ENCODE data around the gene CLECL1. TPM values are rescaled to one million over a fixed set of nuclear protein-coding genes. Genes with fewer than 3 reads are reported as not detected.
"Not testable (repeated sequence)": the region's sequence is repeated elsewhere in the genome, so short reads cannot be mapped to it uniquely, and the experiment has no call there.

CLECL1 gene
- polyA plus RNA-seq, 1 donor: 0.32 TPM

DNA sequence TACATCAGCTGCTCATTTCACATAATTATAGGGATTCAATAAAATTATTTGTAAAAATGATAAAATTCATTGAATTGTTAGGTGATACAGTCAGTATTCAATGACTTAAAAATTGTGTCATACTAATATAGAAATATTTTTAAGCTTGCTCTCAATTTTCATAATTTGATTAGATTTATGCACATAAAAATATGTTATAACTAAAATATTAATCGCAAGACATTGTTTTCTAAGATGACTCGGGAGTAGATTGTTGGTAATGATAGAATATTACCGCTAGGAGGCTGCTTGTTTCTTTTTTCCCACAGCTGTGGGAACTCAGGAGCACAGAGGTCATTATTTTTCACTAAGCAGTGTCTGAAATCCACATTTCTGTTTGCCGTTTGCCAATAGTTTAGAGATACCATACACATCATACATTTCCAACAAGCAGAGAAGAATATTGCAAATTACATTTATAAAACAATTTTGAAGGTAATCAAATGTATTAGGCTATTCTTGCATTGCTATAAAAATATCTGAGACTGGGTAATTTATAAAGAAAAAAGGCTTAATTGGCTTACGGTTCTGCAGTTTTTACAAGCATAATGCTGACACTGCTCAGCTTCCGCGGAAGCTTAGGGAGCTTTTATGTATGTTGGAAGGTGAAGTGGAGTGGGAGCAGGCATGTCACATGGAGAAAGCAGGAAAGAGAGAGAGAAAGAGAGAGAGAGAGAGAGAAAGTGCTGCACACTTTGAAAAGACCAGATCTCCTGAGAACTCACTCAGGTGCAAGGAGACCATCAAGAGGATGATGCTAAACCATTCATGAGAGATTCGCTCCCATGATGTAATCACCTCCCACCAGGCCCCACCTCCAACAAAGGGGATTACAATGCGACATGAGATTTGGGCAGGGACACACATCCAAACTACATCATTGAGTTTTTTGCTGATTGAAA is 18.6 kb upstream of the CLECL1 start:
- no peak for DNase-seq (ENCODE audit: low read depth)

DNA sequence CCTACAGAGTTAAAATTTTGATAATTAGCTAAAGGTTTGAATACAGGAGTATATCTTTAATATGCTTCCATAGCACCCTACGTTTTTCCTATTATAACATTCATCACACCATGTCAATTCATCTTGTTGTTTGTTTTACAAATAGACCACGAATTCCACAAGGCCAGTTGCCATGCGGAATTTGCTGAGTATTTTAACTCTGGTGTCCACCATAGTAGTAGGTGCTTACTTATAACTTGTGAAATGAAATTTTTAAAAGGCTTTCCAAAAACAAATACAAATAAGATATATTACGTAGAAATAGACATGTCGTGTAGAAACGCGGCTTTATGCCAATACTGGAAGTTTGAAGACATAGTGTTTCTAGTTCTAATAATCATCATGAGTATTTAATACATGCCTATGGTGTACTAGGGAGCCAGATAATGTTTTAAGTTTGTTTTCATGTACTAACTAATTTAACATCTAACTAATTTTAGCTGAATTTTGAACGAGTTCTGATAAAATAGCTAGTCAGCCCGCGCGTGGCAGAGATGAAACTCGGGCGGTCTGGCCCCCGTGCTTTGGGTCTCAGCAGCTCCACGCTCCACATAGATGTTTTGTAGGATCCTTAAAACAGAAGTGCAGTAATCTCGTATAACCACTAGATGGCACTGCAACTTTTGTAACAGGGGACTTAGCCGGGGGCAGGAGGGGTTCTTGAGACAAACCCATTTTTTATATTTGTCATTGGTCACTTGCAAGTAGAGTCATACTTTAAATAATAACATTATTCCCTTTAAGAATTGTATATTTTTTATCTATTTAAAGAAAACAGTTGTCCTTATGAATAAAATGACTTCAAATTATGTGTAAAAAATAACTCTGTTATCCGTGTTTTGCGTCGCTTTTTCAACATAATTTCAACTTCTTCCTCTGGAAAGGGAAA is 17.6 kb upstream of the CLECL1 start:
- DNase-seq (ENCODE audit: low read depth): no peak

DNA sequence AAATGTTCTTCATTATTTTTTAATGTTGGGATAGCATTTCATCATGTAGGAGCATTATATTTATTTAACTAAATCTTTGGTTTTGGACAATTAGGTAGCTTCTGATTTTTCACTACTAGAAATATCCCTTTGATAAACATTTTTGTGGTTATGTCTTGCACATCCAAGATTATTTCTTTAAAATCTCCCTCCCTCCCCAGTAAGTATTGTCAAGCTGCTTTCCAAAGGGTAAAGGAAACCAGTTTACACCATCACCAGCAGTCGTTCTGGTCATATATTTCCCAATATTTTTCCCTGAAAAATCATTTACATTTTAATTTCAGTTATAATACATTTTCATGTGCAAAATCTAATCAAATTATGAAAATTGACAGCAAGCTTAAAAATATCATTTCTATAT is 16.7 kb upstream of the CLECL1 start:
- DNase-seq (ENCODE audit: low read depth): no peak

GRCh38 chr12:9745199-9745598 is 12.3 kb upstream of the CLECL1 start:
- DNase-seq (ENCODE audit: low read depth): no peak

DNA sequence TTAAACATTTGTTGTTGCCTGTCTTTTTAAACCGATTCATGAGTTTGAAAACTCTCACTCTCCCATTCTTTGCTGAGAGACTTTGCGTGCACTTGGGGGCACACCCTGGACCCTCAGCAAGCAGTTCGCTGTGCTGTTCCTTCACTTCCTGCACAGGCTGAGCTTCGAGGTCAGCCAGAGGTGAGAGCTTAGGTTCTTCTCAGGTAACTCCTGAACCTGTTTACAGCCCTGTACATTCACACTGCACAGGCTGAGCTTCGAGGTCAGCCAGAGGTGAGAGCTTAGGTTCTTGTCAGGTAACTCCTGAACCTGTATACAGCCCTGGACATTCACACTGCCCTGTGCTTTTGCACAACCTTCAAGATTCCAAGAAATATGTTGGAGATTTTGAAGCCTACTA is 9.8 kb upstream of the CLECL1 start:
- no peak for DNase-seq (ENCODE audit: low read depth)

- no peak for DNase-seq (ENCODE audit: low read depth)
Observed at GRCh38 chr12:9741726-9742125, 8.8 kb upstream of the CLECL1 start.

DNA sequence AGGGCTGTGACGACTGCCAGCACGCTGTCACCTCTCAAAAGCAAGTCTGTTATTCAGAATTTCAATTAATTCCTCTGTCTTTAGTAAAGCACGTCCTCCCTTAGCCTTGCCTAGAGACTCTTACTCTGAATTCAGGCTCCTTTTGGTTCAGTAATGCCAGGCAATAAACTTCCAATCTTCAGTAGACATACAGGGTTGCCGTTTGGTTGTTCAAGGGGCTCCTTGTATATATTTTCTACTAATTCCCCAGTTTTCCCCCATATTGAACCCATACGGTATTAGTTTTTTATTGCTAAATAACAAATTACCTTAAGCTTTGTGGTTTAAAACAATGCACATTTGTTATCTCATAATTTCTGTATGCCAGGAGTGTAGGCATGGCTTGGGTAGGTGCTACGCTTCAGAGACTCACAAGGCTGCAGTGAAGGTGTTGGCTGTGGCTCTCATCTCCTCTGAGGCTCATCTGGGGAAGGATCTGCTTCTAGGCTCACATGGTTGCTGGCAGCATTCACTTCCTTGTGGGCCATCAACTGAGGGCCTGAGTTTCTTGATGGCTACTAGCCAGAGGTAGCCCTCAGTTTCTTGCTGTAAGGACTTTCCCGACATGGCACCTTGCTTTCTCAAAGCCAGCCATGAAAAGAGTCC is 7.3 kb upstream of the CLECL1 start:
- no peak for DNase-seq (ENCODE audit: low read depth)

GRCh38 chr12:9739404-9740105 is 6.7 kb upstream of the CLECL1 start:
- not testable (repeated sequence) for DNase-seq (ENCODE audit: low read depth)

DNA sequence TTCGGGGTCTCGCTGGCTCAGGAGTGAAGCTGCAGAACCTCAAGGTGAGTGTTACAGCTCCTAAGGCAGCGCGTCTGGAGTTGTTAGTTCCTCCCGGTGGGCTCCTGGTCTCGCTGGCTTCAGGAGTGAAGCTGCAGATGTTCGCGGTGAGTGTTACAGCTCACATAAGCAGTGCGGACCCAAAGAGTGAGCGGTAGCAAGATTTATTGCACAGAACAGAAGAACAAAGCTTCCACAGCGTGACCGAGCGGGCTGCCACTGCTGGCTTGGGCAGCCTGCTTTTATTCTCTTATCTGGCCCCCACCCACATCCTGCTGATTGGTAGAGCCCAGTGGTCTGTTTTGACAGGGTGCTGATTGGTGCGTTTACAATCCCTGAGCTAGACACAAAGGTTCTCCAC is 6.0 kb upstream of the CLECL1 start:
- DNase-seq (ENCODE audit: low read depth): not testable (repeated sequence)

GRCh38 chr12:9736936-9737705 is 4.2 kb upstream of the CLECL1 start:
- no peak for DNase-seq (ENCODE audit: low read depth)

- no peak for DNase-seq (ENCODE audit: low read depth)
Observed at GRCh38 chr12:9735601-9736000, 2.7 kb upstream of the CLECL1 start.

- DNase-seq (ENCODE audit: low read depth): no peak
Observed at GRCh38 chr12:9731797-9732196, 1.1 kb downstream of the CLECL1 start.

DNA sequence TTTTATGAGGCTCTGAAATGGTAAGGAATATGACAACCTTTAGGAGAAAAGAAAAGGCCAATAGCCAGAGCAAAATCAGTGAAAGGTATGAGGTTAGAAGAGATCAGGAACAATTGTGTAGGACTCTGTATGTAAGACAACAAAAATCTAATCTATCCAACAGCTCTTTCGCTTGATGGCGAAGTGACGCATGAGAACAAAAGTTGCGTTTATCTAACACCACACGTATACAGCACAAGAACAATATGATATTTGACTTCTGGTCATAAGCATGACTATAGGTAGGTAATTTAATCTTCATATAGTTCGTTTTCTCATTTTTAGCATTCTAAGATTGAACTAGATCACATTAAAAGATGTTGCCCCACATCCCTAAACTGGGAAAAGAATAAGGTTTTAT is 1.5 kb downstream of the CLECL1 start:
- no peak for DNase-seq (ENCODE audit: low read depth)

DNA sequence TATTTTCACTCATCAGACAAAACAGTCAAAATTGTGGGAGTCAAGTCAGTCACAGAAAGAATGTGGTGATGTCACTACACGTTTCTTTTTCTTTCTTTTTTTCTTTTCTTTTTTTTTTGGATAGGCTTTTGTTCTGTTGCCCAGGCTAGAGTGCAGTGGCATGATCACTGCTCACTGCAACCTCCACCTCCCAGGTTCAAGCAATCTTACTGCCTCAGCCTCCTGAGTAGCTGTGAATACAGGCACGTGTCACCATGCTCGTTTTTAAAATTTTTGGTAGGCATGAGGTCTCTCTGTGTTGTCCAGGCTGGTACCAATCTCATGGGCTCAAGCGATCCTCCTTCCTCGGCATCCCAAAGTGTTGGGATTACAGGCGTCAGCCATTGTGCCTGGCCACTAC is 2.3 kb downstream of the CLECL1 start:
- no peak for DNase-seq (ENCODE audit: low read depth)

DNA sequence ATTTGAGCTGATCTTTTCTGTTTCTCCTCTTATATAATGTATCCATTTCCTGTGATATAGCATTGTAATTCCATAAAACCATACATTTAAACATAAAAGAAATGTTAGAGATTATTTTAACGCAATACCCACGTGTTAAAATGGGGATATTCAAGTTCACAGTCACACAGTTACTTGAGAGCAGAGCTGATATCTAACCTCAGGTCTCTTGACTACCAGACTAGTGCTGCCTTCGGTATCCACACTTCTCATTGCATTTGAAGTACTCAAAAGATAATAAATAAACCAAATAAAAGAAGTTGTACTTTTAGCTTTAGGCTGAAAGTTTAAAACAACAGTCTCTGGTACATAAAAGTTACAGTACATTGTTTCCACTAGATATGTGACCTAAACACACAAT is 2.9 kb downstream of the CLECL1 start:
- DNase-seq (ENCODE audit: low read depth): no peak

DNA sequence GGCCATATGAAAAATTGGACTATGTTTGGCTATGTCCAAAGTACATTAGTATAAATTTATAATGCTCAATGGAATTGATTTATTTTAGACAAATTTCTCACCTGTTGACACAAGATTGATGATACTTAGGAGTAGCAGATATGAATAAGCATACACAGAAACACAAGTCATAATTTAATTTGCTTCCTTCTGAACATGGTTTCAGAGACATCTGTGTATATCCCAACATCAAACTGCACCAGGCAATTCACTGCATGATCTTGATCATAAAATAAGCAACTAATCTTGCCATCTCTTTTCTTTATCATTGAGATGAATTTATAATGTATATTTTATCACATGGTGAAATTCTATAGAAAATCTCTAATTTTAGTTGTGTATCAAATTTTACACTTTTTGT is 3.8 kb downstream of the CLECL1 start:
- DNase-seq (ENCODE audit: low read depth): no peak

DNA sequence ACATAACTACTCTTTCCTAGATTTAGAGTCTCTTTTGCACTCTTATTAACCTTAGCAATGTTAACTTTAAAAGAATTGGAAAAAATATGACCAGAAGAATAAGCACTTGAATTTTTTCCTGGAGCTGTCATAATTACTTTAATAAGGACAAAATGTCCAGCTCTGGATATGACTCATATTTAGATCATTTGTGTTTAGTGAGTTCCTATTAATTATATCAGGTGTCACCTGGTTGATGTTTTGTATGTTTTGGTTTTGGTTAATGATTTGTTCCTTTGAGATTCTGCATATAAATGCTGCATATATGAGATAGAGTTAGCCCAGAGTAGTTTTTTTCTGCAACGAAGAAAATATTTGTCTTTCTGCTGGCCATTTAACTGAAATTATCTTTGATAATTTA is 5.1 kb downstream of the CLECL1 start:
- DNase-seq (ENCODE audit: low read depth): no peak

DNA sequence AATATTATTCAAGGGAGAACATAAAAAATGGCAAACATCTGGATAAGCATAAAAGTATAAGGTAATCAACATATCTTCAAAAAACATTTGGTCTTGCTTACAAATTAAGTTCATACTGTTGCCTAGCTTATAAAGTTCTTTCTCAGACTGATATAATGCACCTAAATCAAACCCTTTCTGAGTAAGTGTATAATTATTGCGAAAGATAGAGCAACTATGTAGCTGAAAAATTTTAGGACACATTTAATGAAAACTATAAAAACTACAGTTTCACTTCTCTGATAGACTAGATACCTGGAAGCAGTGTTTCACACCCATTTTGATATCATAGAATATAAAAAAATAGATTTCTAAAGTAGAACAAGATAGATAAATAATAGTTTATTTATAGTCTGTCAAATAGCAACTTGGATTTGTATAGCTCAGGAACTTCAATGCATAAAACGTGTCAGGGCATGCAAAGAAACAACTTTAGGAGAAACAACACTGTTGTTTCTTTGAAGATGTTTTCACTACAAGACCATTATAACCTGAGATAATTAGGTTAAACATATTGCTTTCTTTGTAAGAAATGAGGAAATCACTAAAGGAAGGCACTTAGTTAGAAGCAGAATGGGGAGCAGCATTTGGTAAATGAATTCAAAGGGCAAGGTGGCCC is 7.6 kb downstream of the CLECL1 start:
- no peak for DNase-seq (ENCODE audit: low read depth)

- no peak for DNase-seq (ENCODE audit: low read depth)
Observed at GRCh38 chr12:9724023-9724422, 8.9 kb downstream of the CLECL1 start.

Data from forelimb muscle (tissue), 1 donor.